Activated T-cell treated with anti-CD3 and anti-CD28 coated beads for 24 hours (primary cell): Measurements from ENCODE around the gene CPB1.

ENCODE experiments used
- DNase-seq: peaks from one replicate; pipeline ENCODE4 v3.0.0-alpha.2; 2020; ENCODE audit warnings: low read depth

The CPB1 gene

DNA sequence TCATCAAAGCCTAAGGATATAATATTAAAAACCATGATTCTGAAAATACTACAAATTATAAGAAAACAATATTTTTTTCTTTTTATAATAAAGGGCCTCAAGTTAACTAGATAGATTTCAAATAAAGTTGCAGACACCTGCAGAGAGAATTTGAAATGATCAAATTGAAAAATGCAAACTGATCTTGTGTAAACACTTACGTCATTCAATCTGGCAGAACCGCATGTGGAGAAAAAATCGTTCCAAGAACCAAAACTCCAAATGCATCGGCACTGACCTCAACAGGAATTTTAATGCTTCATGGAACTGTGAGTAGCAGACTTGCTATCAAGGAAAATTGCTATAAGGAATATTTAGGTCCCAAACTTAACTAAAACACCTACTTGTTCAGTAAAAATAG, 54.7 kb downstream of the CPB1 start:
- DNase-seq, result no peak

DNA sequence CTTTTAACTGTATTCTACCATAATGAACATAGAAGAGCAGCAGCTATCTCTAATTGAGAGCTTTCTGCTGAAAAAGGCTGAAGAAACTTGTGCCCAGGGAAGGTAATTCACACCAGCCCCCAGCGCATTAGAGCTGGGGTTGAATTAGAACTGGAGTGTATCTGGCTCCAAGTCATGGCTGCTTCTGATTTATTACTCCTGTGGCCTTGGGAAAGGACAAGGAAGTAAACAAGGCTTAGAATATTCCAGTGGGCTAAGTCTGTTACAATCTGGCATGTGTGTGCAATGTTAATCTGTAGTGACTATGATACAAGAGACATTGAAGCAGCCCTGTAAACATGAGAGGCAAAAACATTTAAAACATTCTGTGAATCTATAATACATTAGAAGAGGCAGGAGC, 55.6 kb downstream of the CPB1 start:
- no peak for DNase-seq

DNA sequence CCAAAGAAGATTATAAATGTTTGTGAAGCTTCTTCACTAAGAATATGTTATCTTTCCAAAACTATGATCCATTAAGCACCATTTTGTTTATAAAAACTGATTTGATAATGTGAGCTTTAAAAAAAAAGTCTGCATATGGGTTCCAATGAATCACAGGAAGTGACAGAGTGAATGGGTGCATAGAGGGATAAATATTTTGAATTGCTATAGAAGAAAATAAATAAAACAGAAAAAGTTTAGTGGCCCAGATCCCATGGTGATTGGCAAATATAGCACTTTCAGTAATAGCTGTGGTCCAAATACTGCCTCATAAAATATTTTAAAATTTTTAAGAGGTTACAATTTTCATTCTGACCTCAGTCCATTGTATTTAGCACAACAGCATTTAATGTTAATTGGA, 56.6 kb downstream of the CPB1 start:
- DNase-seq, result no peak

DNA sequence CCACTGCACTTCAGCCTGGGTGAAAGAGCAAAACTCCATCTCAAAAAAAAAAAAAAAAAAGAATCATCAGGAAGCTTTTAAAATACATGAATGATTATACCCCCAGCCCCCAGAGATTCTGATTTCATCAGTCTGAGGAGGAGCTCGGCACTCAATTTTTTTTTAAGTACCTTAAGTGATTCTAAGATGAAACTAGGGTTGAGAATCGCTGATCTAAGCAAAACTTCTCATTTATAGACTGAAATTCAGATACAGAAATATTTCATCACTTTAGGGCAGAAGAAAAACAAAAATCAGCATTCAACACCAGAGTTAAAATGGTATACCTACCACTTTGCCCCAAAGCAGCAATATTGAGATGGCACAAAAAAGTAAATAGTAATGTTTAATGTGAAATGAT, 62.2 kb downstream of the CPB1 start:
- no peak for DNase-seq

DNA sequence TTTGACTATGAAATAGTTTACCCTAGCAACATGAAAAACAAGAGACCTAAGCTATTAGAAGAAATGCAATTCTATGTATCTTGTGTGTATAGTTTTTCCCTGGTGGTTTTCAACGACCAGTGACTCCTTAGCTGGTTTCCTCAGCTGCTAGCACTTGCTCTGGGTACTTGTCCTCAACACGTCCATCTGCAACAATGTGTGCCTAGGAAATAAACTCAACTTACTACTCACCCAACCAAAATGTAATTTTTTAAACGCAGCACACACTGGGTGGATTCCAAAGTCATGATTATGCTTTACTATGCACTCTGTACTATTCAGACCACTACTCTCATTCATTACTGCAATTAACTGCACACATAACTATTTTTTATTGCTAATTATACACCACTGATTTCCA, 68.5 kb downstream of the CPB1 start:
- DNase-seq, result no peak

DNA sequence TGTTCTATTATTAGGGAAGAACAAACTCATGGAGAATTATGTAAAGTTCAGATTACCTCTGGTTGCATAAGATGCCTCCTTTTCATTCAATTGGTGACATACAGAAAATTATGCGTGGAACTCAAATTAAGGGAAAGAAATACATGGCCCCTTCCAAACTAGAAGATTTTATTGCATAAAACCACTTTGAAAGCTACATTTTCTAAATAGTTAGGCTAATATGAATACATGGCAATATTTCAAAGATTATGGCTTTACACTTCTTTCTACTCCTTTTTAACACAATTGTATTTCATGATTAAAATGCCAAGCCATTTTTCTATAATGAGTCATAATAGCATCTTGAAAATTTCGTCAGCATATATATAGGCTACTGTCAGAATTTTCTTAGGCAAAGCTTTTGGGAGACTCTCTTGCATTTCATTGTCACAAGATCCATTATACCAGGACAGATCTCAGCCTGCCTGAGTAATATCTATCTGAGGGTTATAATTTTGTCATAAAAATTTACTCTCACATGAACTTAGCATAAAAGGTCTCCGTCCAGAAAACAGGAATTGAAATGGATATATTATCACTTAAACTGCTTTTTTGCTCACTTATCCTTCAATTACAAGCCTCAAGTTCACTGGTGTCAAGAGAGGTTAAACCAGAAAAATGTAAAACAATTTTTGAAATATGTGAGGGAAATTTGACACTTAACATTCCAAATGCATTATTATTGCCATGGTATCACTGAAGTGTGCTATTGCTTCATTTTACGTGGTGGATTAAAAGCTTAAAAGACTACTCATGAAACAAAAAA, 74.6 kb downstream of the CPB1 start:
- DNase-seq, result no peak

DNA sequence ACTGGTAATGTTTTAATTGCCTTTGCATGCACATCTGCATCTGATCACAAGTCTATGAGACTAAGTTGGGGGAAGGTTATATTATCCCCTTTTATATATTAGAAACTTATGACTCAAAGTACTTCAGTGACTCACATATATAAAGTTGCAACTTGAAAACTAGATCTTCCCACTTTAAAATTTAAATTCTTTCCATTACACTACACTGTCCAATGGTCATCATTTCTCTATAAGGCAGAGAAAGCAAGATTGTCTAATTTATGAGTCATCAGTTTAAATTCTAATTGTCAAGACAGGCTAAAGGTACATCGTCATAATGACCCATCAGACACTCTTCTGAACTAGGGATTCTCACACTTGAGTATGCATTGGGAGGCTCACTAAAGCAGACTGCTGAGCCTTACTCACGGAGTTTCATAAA, 75.4 kb downstream of the CPB1 start:
- DNase-seq, result no peak

DNA sequence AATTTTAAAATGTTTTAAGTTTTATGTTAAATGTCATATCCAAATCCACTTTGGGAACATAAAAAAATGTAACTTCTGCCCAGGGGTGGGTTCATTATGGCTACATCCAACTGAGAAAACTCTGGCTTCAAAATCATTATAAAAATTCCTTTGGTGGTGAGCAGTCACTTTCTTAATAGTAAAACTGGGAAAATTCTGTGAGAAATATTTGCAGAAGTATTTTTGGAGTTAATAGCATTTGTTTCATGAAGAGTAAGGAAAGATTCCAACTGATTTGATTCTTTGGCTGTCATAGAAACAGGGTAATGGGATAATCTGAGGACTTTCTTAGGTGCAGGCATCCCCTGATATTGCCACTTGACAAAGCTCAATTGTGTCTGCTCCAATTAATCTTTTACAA, 76.3 kb downstream of the CPB1 start:
- DNase-seq, result no peak

DNA sequence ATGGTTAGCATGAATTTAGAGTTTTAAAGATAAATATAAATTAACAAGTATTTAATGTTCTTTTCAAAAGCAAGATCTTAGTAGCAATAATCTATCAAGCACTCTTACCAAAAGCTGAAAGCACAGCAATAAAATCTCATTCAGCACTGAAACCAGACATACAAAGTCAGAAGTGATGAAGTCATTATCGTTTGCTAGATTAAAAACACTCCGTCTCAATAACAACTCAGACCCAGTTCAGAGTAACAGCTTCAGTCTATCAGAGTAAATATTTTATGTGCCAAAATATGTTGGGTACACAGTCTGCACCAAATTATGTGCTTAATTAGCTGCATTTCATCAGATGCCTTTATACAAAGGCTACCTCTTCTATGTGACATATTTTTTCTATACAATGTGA, 79.1 kb downstream of the CPB1 start:
- no peak for DNase-seq
